Activated T-cell treated with anti-CD3 and anti-CD28 coated beads for 1 hour (primary cell): ENCODE measurements around the gene MICAL2.

Source experiments
- DNase-seq: peaks from one replicate; pipeline ENCODE4 v3.0.0-alpha.2; 2020; ENCODE audit warnings: low read depth

The MICAL2 gene

GRCh38 chr11:12209096-12209495 is 98.7 kb downstream of the MICAL2 start:
- DNase-seq = no peak

- no peak for DNase-seq
Measured at GRCh38 chr11:12210200-12210599, 99.8 kb downstream of the MICAL2 start.

- no peak for DNase-seq
Measured at GRCh38 chr11:12211331-12212065, 101.1 kb downstream of the MICAL2 start.

- DNase-seq = no peak
Measured at GRCh38 chr11:12212174-12212820, 101.9 kb downstream of the MICAL2 start.

- no peak for DNase-seq
Measured at GRCh38 chr11:12212821-12213185, 102.4 kb downstream of the MICAL2 start.

GRCh38 chr11:12213883-12214282 is 103.5 kb downstream of the MICAL2 start:
- DNase-seq = no peak

- no peak for DNase-seq
Measured at GRCh38 chr11:12214751-12215150, 104.4 kb downstream of the MICAL2 start.

- no peak for DNase-seq
Measured at GRCh38 chr11:12215181-12215593, 104.8 kb downstream of the MICAL2 start.

GRCh38 chr11:12216041-12216451 is 105.7 kb downstream of the MICAL2 start:
- no peak for DNase-seq

GRCh38 chr11:12216671-12217374 is 106.4 kb downstream of the MICAL2 start:
- DNase-seq = no peak

GRCh38 chr11:12217879-12218278 is 107.5 kb downstream of the MICAL2 start:
- no peak for DNase-seq

- DNase-seq = no peak
Measured at GRCh38 chr11:12218909-12219308, 108.5 kb downstream of the MICAL2 start.

- no peak for DNase-seq
Measured at GRCh38 chr11:12219757-12220156, 109.4 kb downstream of the MICAL2 start.

GRCh38 chr11:12220305-12220704 is 109.9 kb downstream of the MICAL2 start:
- no peak for DNase-seq

GRCh38 chr11:12221051-12221535 is 110.7 kb downstream of the MICAL2 start:
- no peak for DNase-seq

GRCh38 chr11:12222055-12222792 is 111.8 kb downstream of the MICAL2 start:
- no peak for DNase-seq

- no peak for DNase-seq
Measured at GRCh38 chr11:12223771-12224536, 113.6 kb downstream of the MICAL2 start.

GRCh38 chr11:12224537-12224893 is 114.1 kb downstream of the MICAL2 start:
- DNase-seq = peak; percentile 70

- no peak for DNase-seq
Measured at GRCh38 chr11:12225046-12225739, 114.8 kb downstream of the MICAL2 start.

GRCh38 chr11:12226093-12226492 is 115.7 kb downstream of the MICAL2 start:
- DNase-seq = no peak
